Measurements from ENCODE around the gene CCDC7. TPM values are rescaled to one million over a fixed set of nuclear protein-coding genes. Genes with fewer than 3 reads are reported as not detected.
"Not testable (repeated sequence)": the region's sequence is repeated elsewhere in the genome, so short reads cannot be mapped to it uniquely, and the experiment has no call there.

CCDC7 gene
- total and polyA plus RNA-seq, 2 donors = 2.7 to 31.0 TPM

- Histone ChIP-seq H3K36me3 (ENCODE audit: control insufficient read depth in 2 of 2, insufficient read depth in 2 of 2, low read length in 1 of 2) (no peaks in the 10 kb centered on the region), H3K27me3 (ENCODE audit: control insufficient read depth in 2 of 2, insufficient read depth in 1 of 2, low read length in 1 of 2) (no peaks in the 10 kb centered on the region), H3K4me3 (ENCODE audit: low read length in 2 of 2) (no peak overlapping the region), H3K9me3 (ENCODE audit: control insufficient read depth in 2 of 2, insufficient read depth in 1 of 2, low read length in 1 of 2) (no peaks in the 10 kb centered on the region), H3K27ac (ENCODE audit: low read depth in 1 of 2, low read length in 1 of 2) (no peak overlapping the region), H3K4me1 (ENCODE audit: control insufficient read depth in 2 of 2, insufficient read depth in 2 of 2, low read length in 2 of 2) (no peaks in the 10 kb centered on the region)
- peak in 7 of 9 donors; percentile 8 to 51 (median 17) for DNase-seq (ENCODE audit: low read depth in 6 of 9, low spot score in 9 of 9)
- 84% methylated on average over 2 of the region's 2 CpGs for WGBS
These were observed 349.8 kb downstream of the CCDC7 start for GRCh38 chr10:32795598-32796183.

GRCh38 chr10:32797393-32797792 lies 351.5 kb downstream of the CCDC7 start:
- not testable (repeated sequence) for H3K9me3 ChIP-seq (ENCODE audit: control insufficient read depth in 2 of 2, insufficient read depth in 1 of 2, low read length in 1 of 2); H3K4me3 ChIP-seq (ENCODE audit: low read length in 2 of 2); H3K27me3 ChIP-seq (ENCODE audit: control insufficient read depth in 2 of 2, insufficient read depth in 1 of 2, low read length in 1 of 2); H3K36me3 ChIP-seq (ENCODE audit: control insufficient read depth in 2 of 2, insufficient read depth in 2 of 2, low read length in 1 of 2); H3K4me1 ChIP-seq (ENCODE audit: control insufficient read depth in 2 of 2, insufficient read depth in 2 of 2, low read length in 2 of 2); H3K27ac ChIP-seq (ENCODE audit: low read depth in 1 of 2, low read length in 1 of 2); DNase-seq (ENCODE audit: low read depth in 6 of 9, low spot score in 9 of 9)
- 99% methylated on average over 3 of the region's 3 CpGs for WGBS

- Histone ChIP-seq H3K27ac (ENCODE audit: low read depth in 1 of 2, low read length in 1 of 2) (no peak overlapping the region), H3K36me3 (ENCODE audit: control insufficient read depth in 2 of 2, insufficient read depth in 2 of 2, low read length in 1 of 2) (no peaks in the 10 kb centered on the region), H3K27me3 (ENCODE audit: control insufficient read depth in 2 of 2, insufficient read depth in 1 of 2, low read length in 1 of 2) (no peaks in the 10 kb centered on the region), H3K4me1 (ENCODE audit: control insufficient read depth in 2 of 2, insufficient read depth in 2 of 2, low read length in 2 of 2) (no peaks in the 10 kb centered on the region), H3K9me3 (ENCODE audit: control insufficient read depth in 2 of 2, insufficient read depth in 1 of 2, low read length in 1 of 2) (no peaks in the 10 kb centered on the region), H3K4me3 (ENCODE audit: low read length in 2 of 2) (no peak overlapping the region)
- 98% methylated on average over 4 of the region's 4 CpGs for WGBS
- DNase-seq (ENCODE audit: low read depth in 6 of 9, low spot score in 9 of 9) = no peak
These were observed 401.0 kb downstream of the CCDC7 start for GRCh38 chr10:32846974-32847373.

GRCh38 chr10:32851301-32851700 lies 405.4 kb downstream of the CCDC7 start:
- DNase-seq (ENCODE audit: low read depth in 6 of 9, low spot score in 9 of 9) = no peak
- Histone ChIP-seq H3K27ac (ENCODE audit: low read depth in 1 of 2, low read length in 1 of 2) (no peak overlapping the region), H3K27me3 (ENCODE audit: control insufficient read depth in 2 of 2, insufficient read depth in 1 of 2, low read length in 1 of 2) (no peaks in the 10 kb centered on the region), H3K4me1 (ENCODE audit: control insufficient read depth in 2 of 2, insufficient read depth in 2 of 2, low read length in 2 of 2) (no peaks in the 10 kb centered on the region), H3K36me3 (ENCODE audit: control insufficient read depth in 2 of 2, insufficient read depth in 2 of 2, low read length in 1 of 2) (no peaks in the 10 kb centered on the region), H3K4me3 (ENCODE audit: low read length in 2 of 2) (no peak overlapping the region), H3K9me3 (ENCODE audit: control insufficient read depth in 2 of 2, insufficient read depth in 1 of 2, low read length in 1 of 2) (no peaks in the 10 kb centered on the region)
- 49% methylated on average over 1 of the region's 1 CpG for WGBS

GRCh38 chr10:32854435-32854834 lies 408.5 kb downstream of the CCDC7 start:
- peak in 1 of 9 donors; percentile 15 for DNase-seq (ENCODE audit: low read depth in 6 of 9, low spot score in 9 of 9)
- no peaks in the 10 kb centered on the region for H3K4me1 ChIP-seq (ENCODE audit: control insufficient read depth in 2 of 2, insufficient read depth in 2 of 2, low read length in 2 of 2)
- no peaks in the 10 kb centered on the region for H3K27me3 ChIP-seq (ENCODE audit: control insufficient read depth in 2 of 2, insufficient read depth in 1 of 2, low read length in 1 of 2)
- H3K4me3 ChIP-seq (ENCODE audit: low read length in 2 of 2) = no peak overlapping the region
- WGBS = 60% methylated on average over 2 of the region's 2 CpGs
- no peaks in the 10 kb centered on the region for H3K9me3 ChIP-seq (ENCODE audit: control insufficient read depth in 2 of 2, insufficient read depth in 1 of 2, low read length in 1 of 2)
- H3K36me3 ChIP-seq (ENCODE audit: control insufficient read depth in 2 of 2, insufficient read depth in 2 of 2, low read length in 1 of 2) = no peaks in the 10 kb centered on the region
- no peak overlapping the region for H3K27ac ChIP-seq (ENCODE audit: low read depth in 1 of 2, low read length in 1 of 2)

- H3K4me3 ChIP-seq (ENCODE audit: low read length in 2 of 2) = no peak overlapping the region
- H3K36me3 ChIP-seq (ENCODE audit: control insufficient read depth in 2 of 2, insufficient read depth in 2 of 2, low read length in 1 of 2) = no peaks in the 10 kb centered on the region
- H3K27ac ChIP-seq (ENCODE audit: low read depth in 1 of 2, low read length in 1 of 2) = no peak overlapping the region
- DNase-seq (ENCODE audit: low read depth in 6 of 9, low spot score in 9 of 9) = no peak
- no peaks in the 10 kb centered on the region for H3K27me3 ChIP-seq (ENCODE audit: control insufficient read depth in 2 of 2, insufficient read depth in 1 of 2, low read length in 1 of 2)
- WGBS = 95% methylated on average over 1 of the region's 1 CpG
- H3K9me3 ChIP-seq (ENCODE audit: control insufficient read depth in 2 of 2, insufficient read depth in 1 of 2, low read length in 1 of 2) = no peaks in the 10 kb centered on the region
- H3K4me1 ChIP-seq (ENCODE audit: control insufficient read depth in 2 of 2, insufficient read depth in 2 of 2, low read length in 2 of 2) = no peaks in the 10 kb centered on the region
These were observed 419.2 kb downstream of the CCDC7 start for GRCh38 chr10:32865170-32865569.

- no peak overlapping the region for H3K27ac ChIP-seq (ENCODE audit: low read depth in 1 of 2, low read length in 1 of 2)
These were observed 432.0 kb downstream of the CCDC7 start for GRCh38 chr10:32877915-32878314.

GRCh38 chr10:32878646-32879045 lies 432.7 kb downstream of the CCDC7 start:
- H3K36me3 ChIP-seq (ENCODE audit: control insufficient read depth in 2 of 2, insufficient read depth in 2 of 2, low read length in 1 of 2) = no peaks in the 10 kb centered on the region
- H3K9me3 ChIP-seq (ENCODE audit: control insufficient read depth in 2 of 2, insufficient read depth in 1 of 2, low read length in 1 of 2) = no peaks in the 10 kb centered on the region
- no peak for DNase-seq (ENCODE audit: low read depth in 6 of 9, low spot score in 9 of 9)
- no peak overlapping the region for H3K4me3 ChIP-seq (ENCODE audit: low read length in 2 of 2)
- no peak overlapping the region for H3K27ac ChIP-seq (ENCODE audit: low read depth in 1 of 2, low read length in 1 of 2)
- no peaks in the 10 kb centered on the region for H3K4me1 ChIP-seq (ENCODE audit: control insufficient read depth in 2 of 2, insufficient read depth in 2 of 2, low read length in 2 of 2)
- H3K27me3 ChIP-seq (ENCODE audit: control insufficient read depth in 2 of 2, insufficient read depth in 1 of 2, low read length in 1 of 2) = no peaks in the 10 kb centered on the region

More at GRCh38 chr10:32877915-32878314, 432.0 kb downstream of the CCDC7 start:
- DNase-seq (ENCODE audit: low read depth in 6 of 9, low spot score in 9 of 9) = no peak
- H3K4me3 ChIP-seq (ENCODE audit: low read length in 2 of 2) = no peak overlapping the region
- no peaks in the 10 kb centered on the region for H3K4me1 ChIP-seq (ENCODE audit: control insufficient read depth in 2 of 2, insufficient read depth in 2 of 2, low read length in 2 of 2)
- no peaks in the 10 kb centered on the region for H3K27me3 ChIP-seq (ENCODE audit: control insufficient read depth in 2 of 2, insufficient read depth in 1 of 2, low read length in 1 of 2)
- no peaks in the 10 kb centered on the region for H3K36me3 ChIP-seq (ENCODE audit: control insufficient read depth in 2 of 2, insufficient read depth in 2 of 2, low read length in 1 of 2)
- H3K9me3 ChIP-seq (ENCODE audit: control insufficient read depth in 2 of 2, insufficient read depth in 1 of 2, low read length in 1 of 2) = no peaks in the 10 kb centered on the region

- Histone ChIP-seq H3K36me3 (ENCODE audit: control insufficient read depth in 2 of 2, insufficient read depth in 2 of 2, low read length in 1 of 2) (no peaks in the 10 kb centered on the region), H3K9me3 (ENCODE audit: control insufficient read depth in 2 of 2, insufficient read depth in 1 of 2, low read length in 1 of 2) (no peaks in the 10 kb centered on the region), H3K4me1 (ENCODE audit: control insufficient read depth in 2 of 2, insufficient read depth in 2 of 2, low read length in 2 of 2) (no peaks in the 10 kb centered on the region), H3K27me3 (ENCODE audit: control insufficient read depth in 2 of 2, insufficient read depth in 1 of 2, low read length in 1 of 2) (no peaks in the 10 kb centered on the region), H3K27ac (ENCODE audit: low read depth in 1 of 2, low read length in 1 of 2) (no peak overlapping the region), H3K4me3 (ENCODE audit: low read length in 2 of 2) (no peak overlapping the region)
- no peak for DNase-seq (ENCODE audit: low read depth in 6 of 9, low spot score in 9 of 9)
- WGBS = 97% methylated on average over 6 of the region's 6 CpGs
These were observed 436.1 kb downstream of the CCDC7 start for GRCh38 chr10:32882076-32882475.

GRCh38 chr10:32887481-32887880 lies 441.5 kb downstream of the CCDC7 start:
- H3K27ac ChIP-seq (ENCODE audit: low read depth in 1 of 2, low read length in 1 of 2) = no peak overlapping the region
- no peak for DNase-seq (ENCODE audit: low read depth in 6 of 9, low spot score in 9 of 9)
- H3K4me3 ChIP-seq (ENCODE audit: low read length in 2 of 2) = no peak overlapping the region
- H3K9me3 ChIP-seq (ENCODE audit: control insufficient read depth in 2 of 2, insufficient read depth in 1 of 2, low read length in 1 of 2) = no peaks in the 10 kb centered on the region
- H3K36me3 ChIP-seq (ENCODE audit: control insufficient read depth in 2 of 2, insufficient read depth in 2 of 2, low read length in 1 of 2) = no peaks in the 10 kb centered on the region
- no peaks in the 10 kb centered on the region for H3K27me3 ChIP-seq (ENCODE audit: control insufficient read depth in 2 of 2, insufficient read depth in 1 of 2, low read length in 1 of 2)
- no peaks in the 10 kb centered on the region for H3K4me1 ChIP-seq (ENCODE audit: control insufficient read depth in 2 of 2, insufficient read depth in 2 of 2, low read length in 2 of 2)
- 94% methylated on average over 7 of the region's 7 CpGs for WGBS
